ENCODE data around the gene COL17A1.

COL17A1 gene

DNA sequence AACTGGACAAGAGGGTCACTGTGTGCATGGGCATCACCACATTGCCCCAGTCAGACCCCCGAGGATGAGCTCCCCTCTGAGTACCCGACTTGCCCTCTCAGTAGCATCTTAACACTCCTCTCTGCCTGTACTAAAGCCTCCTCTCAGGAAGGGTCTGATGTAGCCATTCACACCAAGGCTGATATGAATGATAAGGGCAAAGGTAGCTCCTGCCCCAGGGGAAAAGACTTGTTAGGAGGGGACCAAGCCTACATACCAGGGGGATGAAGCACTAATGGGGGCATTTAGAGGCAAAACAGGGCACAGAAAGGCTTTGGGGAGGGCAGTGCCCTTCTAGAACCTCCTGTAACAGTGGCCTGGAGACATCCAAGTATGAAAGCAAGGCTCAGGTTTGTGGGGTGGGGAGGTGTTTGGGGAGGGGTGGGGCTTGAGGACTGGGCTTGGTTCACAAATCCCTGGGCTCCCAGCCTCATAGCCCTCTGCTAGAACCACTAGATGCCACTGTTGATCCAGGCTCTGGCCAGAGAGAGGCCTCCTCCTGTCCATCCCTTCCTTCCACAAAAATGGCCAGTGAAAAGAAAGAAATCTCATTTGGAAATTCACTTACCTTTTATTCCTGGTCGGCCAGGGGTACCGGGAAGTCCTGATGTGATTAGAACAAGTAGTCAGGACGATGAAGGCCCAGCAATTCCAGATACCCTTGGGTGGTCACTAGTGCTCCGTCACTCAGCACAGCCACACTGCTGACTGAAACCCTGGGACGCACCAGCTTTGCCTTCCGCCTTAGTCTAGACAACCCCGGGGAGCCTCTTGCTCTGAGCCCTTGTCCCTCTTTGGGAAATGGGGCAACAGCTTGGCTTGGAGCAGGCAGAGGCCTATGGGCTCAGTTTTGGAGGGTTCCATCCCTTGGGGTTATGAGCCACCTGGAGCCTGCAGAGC, 40.3 kb downstream of the COL17A1 start:
- peak; percentile 73 for DNase-seq (ENCODE audit: low read depth)
- TF ChIP-seq, protein P1, sequence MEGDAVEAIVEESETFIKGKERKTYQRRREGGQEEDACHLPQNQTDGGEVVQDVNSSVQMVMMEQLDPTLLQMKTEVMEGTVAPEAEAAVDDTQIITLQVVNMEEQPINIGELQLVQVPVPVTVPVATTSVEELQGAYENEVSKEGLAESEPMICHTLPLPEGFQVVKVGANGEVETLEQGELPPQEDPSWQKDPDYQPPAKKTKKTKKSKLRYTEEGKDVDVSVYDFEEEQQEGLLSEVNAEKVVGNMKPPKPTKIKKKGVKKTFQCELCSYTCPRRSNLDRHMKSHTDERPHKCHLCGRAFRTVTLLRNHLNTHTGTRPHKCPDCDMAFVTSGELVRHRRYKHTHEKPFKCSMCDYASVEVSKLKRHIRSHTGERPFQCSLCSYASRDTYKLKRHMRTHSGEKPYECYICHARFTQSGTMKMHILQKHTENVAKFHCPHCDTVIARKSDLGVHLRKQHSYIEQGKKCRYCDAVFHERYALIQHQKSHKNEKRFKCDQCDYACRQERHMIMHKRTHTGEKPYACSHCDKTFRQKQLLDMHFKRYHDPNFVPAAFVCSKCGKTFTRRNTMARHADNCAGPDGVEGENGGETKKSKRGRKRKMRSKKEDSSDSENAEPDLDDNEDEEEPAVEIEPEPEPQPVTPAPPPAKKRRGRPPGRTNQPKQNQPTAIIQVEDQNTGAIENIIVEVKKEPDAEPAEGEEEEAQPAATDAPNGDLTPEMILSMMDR (conservative IDR thresholded peaks at IDR 0.05; ENCODE audit: low read length), result peak; percentile 90
- H3K4me3 ChIP-seq (ENCODE audit: low read length), result no peak overlapping the region

DNA sequence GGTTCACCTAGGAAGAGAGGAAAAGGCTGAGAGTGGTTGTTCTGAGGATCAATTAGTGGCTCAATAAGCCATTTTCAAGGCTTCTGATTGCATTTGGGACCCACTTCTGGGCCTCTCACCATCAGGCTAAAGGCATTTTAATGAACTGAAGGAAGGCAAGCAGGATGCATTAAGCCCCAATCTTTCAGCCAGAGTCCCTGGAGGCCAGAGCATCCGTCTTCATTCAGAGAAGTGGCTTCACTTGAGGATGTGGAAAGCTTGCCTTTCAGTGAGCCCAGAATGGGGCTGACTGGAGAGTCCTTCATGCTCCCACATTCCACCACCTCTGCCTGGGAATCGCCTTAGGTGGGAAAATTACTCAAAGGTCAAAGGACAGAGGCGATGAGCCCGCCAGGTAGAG, 41.8 kb downstream of the COL17A1 start:
- TF ChIP-seq, protein P1 (conservative IDR thresholded peaks at IDR 0.05; ENCODE audit: low read length), result no peak

DNA sequence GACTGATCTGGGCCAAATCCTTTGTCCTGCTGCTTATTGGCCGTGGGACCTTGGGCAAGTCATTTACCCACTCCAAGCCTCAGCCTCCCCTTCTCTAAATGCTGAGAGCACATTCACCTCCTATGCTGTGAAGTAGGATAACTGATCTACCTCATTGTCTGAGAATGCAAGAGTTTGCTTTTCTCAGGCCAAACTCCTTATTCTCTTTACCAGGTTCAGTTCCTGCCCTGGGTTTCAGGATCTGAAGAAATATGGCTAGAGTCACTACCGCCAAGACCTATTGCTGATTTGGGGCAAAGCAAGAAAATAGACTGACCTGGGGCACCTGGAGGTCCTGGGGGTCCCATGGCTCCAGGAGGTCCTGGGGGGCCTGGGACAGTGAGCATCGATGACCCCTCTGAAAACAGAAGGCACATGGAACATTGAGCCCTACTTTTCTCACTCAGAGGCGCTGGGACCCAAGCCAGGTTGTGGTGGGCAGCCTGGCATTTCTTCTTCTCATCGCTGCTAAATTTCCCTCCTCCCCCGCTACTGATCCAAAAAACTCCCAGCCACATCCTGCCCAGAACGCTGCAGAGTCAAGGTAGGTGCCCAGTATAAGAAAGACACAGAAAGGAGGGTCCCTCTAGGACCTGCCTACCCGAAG, 42.4 kb downstream of the COL17A1 start:
- H3K4me3 ChIP-seq (ENCODE audit: low read length), result no peak overlapping the region
- TF ChIP-seq, protein P1 (conservative IDR thresholded peaks at IDR 0.05; ENCODE audit: low read length), result no peak
- DNase-seq (ENCODE audit: low read depth), result no peak

More for the DNA sequence above, 41.8 kb downstream of the COL17A1 start:
- H3K4me3 ChIP-seq (ENCODE audit: low read length), result no peak overlapping the region
- no peak for DNase-seq (ENCODE audit: low read depth)

DNA sequence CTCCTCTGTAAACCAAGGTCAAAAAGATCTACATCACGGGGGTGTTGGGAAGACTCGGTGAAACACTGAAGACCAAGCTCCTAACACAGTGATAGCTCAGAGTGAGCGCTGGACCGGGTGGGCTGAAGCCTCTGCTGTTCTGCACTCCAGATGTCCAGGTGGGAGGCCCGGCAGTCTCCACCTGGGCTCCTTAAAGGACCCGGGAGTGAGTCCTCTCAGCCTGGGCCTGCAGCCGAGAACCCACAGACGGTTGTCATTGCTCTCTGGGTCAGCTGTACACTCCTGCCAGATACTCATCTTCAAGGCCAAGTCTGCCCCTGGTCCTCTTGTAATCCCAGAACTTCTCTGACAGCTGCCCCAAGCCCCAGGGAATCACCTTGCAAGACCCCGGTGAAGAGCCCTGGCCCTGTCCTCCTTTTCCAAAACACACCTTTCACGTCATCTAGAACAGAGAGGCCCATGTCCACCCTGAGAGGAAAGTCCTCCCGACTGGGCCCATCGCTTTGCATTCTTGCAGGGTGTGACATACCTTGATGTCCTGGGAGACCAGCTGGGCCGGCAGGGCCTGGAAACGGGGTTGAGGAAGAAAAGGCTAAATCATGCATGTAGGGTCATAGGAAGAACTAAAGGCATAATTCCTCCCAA, 43.7 kb downstream of the COL17A1 start:
- no peak overlapping the region for H3K4me3 ChIP-seq (ENCODE audit: low read length)
- DNase-seq (ENCODE audit: low read depth), result no peak
- TF ChIP-seq, protein P1 (conservative IDR thresholded peaks at IDR 0.05; ENCODE audit: low read length), result no peak

DNA sequence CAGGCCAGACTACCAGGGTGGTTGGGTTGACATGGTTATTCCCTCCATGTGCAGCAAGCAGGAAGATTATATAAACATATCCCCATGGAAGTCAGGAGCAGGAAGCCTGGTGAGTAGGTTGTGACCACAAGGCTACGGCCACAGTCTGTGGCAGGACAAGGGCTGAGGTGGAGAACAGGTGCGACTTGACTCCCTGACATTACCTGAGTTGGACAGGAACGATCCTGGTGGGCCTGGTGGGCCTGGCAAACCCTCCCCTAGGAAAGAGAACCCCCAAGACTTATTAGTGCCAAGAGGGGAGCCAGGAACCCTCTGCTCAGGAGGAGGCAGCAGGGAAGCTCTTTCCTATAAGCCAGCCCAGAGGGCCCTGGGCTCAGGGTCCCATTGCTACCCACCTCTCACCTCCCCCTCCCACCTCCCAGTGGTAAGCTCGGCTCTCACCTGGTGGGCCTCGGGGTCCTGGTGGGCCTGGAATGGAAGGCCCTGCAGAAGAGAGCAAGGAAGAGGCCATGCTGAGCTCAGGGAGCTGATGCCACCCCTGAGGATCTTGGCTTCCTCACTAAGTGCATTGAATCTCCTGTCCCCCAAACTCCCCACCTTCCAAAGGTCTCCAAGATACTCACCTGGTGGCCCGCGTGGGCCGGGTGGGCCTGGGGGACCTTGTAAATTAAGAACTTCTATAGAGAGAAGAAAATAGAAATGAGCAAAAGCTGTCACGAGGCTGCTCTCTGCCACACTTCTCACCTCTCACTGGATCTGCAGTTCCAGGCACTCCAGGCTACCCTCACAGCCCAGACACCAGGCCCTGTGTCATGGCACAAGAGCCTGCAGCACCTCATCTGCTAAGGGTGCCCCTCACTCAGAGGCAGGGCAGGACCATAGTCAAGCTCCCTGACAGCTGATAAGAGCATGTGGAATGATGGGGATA, 44.6 kb downstream of the COL17A1 start:
- TF ChIP-seq, protein P1 (conservative IDR thresholded peaks at IDR 0.05; ENCODE audit: low read length), result no peak
- H3K4me3 ChIP-seq (ENCODE audit: low read length), result no peak overlapping the region
- no peak for DNase-seq (ENCODE audit: low read depth)

DNA sequence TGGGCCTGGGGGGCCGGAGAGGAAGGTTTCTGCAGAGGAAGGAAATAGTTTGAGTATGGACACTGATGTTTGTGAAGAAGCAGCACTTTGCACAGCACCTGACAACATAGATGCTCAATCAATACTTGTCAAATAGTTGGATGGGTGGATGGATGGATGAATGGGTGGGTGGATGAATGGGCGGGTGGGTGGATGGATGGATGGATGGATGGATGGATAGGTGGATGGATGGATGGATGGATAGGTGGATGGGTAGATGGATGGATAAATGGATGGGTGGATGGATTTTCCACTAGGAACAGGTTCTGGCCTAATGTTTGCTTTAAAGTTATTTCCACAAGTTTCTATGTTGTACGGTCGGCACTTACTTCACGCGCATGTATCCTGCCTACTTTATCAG, 45.3 kb downstream of the COL17A1 start:
- TF ChIP-seq, protein P1 (conservative IDR thresholded peaks at IDR 0.05; ENCODE audit: low read length), result no peak
- no peak for DNase-seq (ENCODE audit: low read depth)

More for the DNA sequence above, 45.3 kb downstream of the COL17A1 start:
- no peak overlapping the region for H3K4me3 ChIP-seq (ENCODE audit: low read length)
